Measurements from ENCODE around the gene MICAL2. TPM values are rescaled to one million over a fixed set of nuclear protein-coding genes. Genes with fewer than 3 reads are reported as not detected.

The MICAL2 gene
- total RNA-seq, 1 experiment from 2014 or later = 191 TPM

DNA sequence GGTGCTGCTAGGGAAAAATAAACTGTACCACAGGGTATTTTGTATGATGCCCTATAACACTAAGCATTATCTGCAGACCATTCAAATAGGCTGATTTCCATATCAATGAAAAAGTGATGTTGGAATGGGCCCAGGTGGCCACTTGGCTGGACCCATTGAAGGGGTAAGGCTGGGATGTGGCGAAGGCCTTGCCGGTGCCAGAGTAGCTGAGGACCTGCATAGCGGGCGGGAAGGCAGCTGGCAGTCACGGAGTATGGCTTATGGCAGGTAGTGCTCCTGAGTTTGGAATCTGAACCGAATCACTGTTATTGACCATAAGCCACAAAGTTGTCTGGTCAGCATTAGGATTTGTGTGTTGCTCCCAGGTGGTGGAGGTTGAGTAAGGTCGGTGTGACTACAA lies 131.0 kb downstream of the MICAL2 start:
- intact Hi-C loops (cut with micrococcal nuclease; ENCODE audit: unreplicated experiment) = no loop called here
- no peak overlapping the region for H3K4me3 Mint-ChIP-seq (ENCODE audit: low read depth, unreplicated experiment)
- H3K4me1 Mint-ChIP-seq (ENCODE audit: low read depth, unreplicated experiment) = peaks cover 28% of the 10 kb centered on the region
- TF ChIP-seq CTCF (IDR thresholded peaks at IDR 0.05; ENCODE audit: unreplicated experiment) = no peak
- no peaks in the 10 kb centered on the region for H3K27me3 Mint-ChIP-seq (ENCODE audit: unreplicated experiment)
- H3K27ac Mint-ChIP-seq (ENCODE audit: unreplicated experiment) = no peak overlapping the region
- peaks cover 58% of the 10 kb centered on the region for H3K36me3 Mint-ChIP-seq (ENCODE audit: insufficient read depth, unreplicated experiment)
- no peaks in the 10 kb centered on the region for H3K9me3 Mint-ChIP-seq (ENCODE audit: low read depth, unreplicated experiment)
- no TSS peak for BruUV-seq (replicated peaks)
- CTCF ChIA-PET = no interaction called here
- DNase-seq = no peak

DNA sequence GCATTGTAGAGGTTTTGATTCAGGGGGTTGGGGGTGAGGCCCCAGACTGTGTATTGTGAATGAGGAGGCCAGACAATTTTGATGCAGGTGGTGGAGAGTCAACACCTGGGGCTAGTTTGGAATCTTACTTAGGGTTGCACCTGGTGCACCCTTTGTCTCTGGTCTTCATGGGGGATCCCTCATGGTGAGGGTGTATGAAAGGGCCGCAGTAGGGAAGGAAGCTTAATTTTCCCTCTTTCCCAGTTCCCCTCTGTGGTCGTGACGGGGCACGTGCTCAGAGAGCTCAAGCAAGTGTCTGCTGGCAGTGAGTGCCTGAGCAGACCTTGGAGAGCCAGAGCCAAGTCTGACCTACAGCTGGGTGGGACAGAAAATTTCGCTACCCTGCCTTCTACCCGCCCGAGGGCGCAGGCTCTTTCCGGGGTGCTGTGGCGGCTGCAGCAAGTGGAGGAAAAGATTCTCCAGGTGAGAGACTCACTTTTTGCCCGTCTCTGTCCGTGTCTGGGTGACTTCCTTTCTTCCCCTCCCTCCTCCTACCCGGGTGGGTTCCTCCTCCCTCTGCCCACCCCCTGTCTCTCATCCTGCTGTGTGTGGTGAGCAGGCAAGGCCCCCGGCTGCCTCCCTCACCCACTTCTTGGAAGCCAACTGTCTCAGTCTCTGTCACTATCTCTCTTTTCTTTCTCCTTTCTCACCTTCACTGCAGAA lies 131.7 kb downstream of the MICAL2 start:
- BruUV-seq (replicated peaks) = no TSS peak
- H3K9me3 Mint-ChIP-seq (ENCODE audit: low read depth, unreplicated experiment) = no peaks in the 10 kb centered on the region
- H3K36me3 Mint-ChIP-seq (ENCODE audit: insufficient read depth, unreplicated experiment) = peaks cover 59% of the 10 kb centered on the region
- no peak for TF ChIP-seq CTCF (IDR thresholded peaks at IDR 0.05; ENCODE audit: unreplicated experiment)
- DNase-seq = no peak
- H3K27me3 Mint-ChIP-seq (ENCODE audit: unreplicated experiment) = no peaks in the 10 kb centered on the region
- intact Hi-C loops (cut with micrococcal nuclease; ENCODE audit: unreplicated experiment) = no loop called here
- CTCF ChIA-PET = no interaction called here
- H3K4me1 Mint-ChIP-seq (ENCODE audit: low read depth, unreplicated experiment) = peaks cover 28% of the 10 kb centered on the region
- H3K27ac Mint-ChIP-seq (ENCODE audit: unreplicated experiment) = peak overlapping the region; percentile 15
- no peak overlapping the region for H3K4me3 Mint-ChIP-seq (ENCODE audit: low read depth, unreplicated experiment)

- Mint-ChIP-seq H3K27me3 (ENCODE audit: unreplicated experiment) (no peaks in the 10 kb centered on the region), H3K36me3 (ENCODE audit: insufficient read depth, unreplicated experiment) (peaks cover 67% of the 10 kb centered on the region), H3K4me1 (ENCODE audit: low read depth, unreplicated experiment) (peaks cover 37% of the 10 kb centered on the region), H3K9me3 (ENCODE audit: low read depth, unreplicated experiment) (no peaks in the 10 kb centered on the region), H3K27ac (ENCODE audit: unreplicated experiment) (peak overlapping the region; percentile 15), H3K4me3 (ENCODE audit: low read depth, unreplicated experiment) (no peak overlapping the region)
- TF ChIP-seq CTCF (IDR thresholded peaks at IDR 0.05; ENCODE audit: unreplicated experiment) = no peak
- intact Hi-C loops (cut with micrococcal nuclease; ENCODE audit: unreplicated experiment) = no loop called here
- CTCF ChIA-PET = no interaction called here
- DNase-seq = no peak
- BruUV-seq (replicated peaks) = no TSS peak
These were observed 132.6 kb downstream of the MICAL2 start for GRCh38 chr11:12242966-12243365.

GRCh38 chr11:12243486-12243885 lies 133.1 kb downstream of the MICAL2 start:
- no peak for DNase-seq
- H3K4me1 Mint-ChIP-seq (ENCODE audit: low read depth, unreplicated experiment) = peaks cover 42% of the 10 kb centered on the region
- no TSS peak for BruUV-seq (replicated peaks)
- H3K36me3 Mint-ChIP-seq (ENCODE audit: insufficient read depth, unreplicated experiment) = peaks cover 68% of the 10 kb centered on the region
- H3K27ac Mint-ChIP-seq (ENCODE audit: unreplicated experiment) = no peak overlapping the region
- H3K27me3 Mint-ChIP-seq (ENCODE audit: unreplicated experiment) = no peaks in the 10 kb centered on the region
- no peak overlapping the region for H3K4me3 Mint-ChIP-seq (ENCODE audit: low read depth, unreplicated experiment)
- no peak for TF ChIP-seq CTCF (IDR thresholded peaks at IDR 0.05; ENCODE audit: unreplicated experiment)
- CTCF ChIA-PET = no interaction called here
- intact Hi-C loops (cut with micrococcal nuclease; ENCODE audit: unreplicated experiment) = no loop called here
- H3K9me3 Mint-ChIP-seq (ENCODE audit: low read depth, unreplicated experiment) = no peaks in the 10 kb centered on the region
